HG02970 (cell line): Measurements from ENCODE around the gene HS2ST1.
"Not testable (repeated sequence)": the region's sequence is repeated elsewhere in the genome, so short reads cannot be mapped to it uniquely, and the experiment has no call there.

Experiments
- ATAC-seq: cut with Tn5 transposase; IDR thresholded peaks from one replicate; pipeline ENCODE4 v1.9.1; 2021; ENCODE audit warnings: mild to moderate bottlenecking, moderate library complexity, moderate number of reproducible peaks; ENCODE audit not compliant: unreplicated experiment, low FRiP score

The HS2ST1 gene

GRCh38 chr1:87004857-87005256 is 90.4 kb downstream of the HS2ST1 start:
- ATAC-seq: no peak

GRCh38 chr1:87007323-87007722 is 92.9 kb downstream of the HS2ST1 start:
- ATAC-seq: no peak

DNA sequence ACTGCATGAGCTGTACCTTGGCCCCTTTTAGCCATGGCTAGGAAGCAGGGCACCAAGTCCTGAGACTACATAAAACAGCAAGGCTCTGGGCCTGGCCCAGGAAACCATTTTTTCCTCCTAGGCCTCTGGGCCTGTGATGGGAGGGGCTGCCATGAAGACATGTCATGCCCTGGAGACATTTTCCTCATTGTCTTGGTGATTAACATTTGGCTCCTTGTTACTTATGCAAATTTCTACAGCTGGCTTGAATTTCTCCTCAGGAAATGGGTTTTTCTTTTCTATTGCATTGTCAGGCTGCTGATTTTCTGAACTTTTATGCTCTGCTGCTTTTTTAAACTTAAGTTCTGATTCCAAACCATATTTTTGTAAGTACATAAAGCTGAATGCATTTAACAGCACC is 99.0 kb downstream of the HS2ST1 start:
- ATAC-seq: not testable (repeated sequence)

DNA sequence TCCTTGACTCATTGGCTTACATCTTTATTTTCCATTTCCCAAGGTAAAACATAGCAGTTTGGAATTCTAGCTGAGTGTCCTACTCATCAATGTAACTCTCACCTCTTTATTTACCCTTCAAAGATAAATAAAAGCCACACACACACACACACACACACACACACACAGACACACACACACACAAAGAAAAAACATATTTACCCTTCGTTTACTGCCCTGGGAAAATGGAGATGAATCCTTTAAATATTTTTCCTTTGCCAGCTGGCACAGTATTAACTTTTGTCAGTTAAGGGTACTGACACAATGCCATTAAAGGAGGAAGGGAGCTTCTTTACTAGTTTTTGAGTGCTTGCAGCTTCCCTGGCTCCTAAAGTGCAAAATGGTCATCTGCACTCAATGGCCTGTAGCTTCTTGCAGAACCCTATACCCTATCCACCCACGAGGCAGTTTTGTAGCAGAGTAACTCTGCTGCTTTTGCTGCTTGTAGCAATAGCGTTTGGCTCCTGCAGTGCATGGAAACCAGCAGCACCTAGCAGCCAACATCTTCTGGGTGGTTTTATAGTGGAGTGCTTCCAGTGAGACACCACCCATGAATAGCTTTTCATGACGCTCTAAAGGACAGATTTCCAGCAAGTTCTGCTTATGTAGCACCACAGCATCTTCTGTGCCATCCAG is 103.7 kb downstream of the HS2ST1 start:
- no peak for ATAC-seq

DNA sequence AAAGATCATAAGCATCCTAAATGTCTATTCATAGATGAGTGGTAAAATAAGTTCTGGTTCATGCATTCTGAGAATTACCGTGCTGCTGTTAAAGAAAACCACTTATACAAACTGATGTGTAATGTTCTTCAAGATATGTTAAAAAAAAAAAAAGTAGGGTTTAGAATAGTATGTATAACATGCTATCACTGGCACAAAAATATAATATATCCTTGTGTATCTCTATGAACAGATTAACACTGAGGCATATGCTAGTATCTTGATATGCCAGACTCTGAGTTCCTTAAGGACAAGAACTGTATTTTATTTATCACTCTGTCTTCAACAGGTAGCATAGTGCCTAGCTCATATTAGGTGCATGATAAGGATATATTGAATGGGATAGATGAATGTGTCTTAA is 108.9 kb downstream of the HS2ST1 start:
- ATAC-seq: no peak

GRCh38 chr1:87024936-87025540 is 110.6 kb downstream of the HS2ST1 start:
- no peak for ATAC-seq

GRCh38 chr1:87027561-87027960 is 113.1 kb downstream of the HS2ST1 start:
- ATAC-seq: not testable (repeated sequence)

GRCh38 chr1:87028576-87028975 is 114.1 kb downstream of the HS2ST1 start:
- ATAC-seq: no peak

DNA sequence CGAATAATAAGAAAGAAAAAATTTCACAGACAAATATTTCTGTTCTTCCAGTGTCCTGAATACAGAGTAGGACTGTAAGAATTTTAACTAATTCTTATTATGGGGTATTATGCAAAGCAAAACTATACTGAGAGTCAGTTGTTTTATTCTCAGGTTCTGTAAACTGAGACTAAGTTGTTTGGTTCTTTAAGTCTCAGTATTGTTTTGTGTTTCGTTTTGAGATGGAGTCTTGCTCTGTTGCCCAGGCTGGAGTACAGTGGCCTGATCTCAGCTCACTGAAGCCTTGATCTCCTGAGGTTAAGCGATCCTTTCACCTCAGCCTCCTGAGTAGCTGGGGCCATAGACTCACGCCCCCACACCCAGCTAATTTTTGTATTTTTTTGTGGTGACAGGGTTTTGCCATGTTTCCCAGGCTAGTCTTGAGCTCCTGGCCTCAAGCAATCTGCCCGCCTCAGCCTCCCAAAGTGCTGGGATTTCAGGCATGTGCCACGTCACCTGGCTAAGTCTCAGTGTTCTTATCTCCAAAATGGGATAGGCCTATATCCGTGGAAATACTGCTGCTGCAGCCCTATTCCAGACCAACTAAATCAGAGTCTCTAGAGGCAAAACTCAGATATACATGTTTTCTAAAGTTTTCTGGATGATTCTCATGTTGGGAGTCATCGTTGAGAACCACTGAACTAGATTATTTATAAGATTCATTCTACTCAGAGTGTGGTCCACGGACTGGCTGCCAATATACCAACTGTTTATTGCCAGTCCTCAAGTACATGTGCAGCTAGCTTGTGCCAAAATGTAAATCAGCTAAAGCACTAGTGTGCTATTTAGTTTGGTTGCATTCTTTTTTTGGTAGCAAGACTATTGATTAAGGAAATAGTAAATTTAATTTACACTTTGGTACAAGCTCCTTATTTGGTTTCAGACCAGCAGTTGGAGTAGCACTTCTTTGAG is 116.6 kb downstream of the HS2ST1 start:
- no peak for ATAC-seq

DNA sequence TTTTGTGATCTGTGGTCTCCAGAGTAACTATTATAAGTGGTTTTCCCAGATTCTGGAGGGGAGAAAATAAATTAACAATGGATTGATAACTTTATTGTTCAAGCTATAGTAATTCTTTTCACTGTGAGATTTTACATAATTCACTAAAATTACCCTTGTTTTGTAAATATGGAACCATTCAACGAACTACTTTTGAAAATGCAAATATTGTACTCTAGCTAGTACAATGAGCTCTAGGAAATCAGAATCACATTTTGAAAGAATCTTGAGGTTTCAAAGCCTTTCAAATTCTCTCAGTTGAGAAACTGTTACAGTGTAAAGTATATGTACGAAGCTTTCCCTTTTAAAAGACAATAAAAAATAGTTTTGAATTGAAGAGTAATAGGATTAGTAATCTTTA is 119.9 kb downstream of the HS2ST1 start:
- no peak for ATAC-seq

GRCh38 chr1:87039096-87039495 is 124.7 kb downstream of the HS2ST1 start:
- ATAC-seq: no peak

DNA sequence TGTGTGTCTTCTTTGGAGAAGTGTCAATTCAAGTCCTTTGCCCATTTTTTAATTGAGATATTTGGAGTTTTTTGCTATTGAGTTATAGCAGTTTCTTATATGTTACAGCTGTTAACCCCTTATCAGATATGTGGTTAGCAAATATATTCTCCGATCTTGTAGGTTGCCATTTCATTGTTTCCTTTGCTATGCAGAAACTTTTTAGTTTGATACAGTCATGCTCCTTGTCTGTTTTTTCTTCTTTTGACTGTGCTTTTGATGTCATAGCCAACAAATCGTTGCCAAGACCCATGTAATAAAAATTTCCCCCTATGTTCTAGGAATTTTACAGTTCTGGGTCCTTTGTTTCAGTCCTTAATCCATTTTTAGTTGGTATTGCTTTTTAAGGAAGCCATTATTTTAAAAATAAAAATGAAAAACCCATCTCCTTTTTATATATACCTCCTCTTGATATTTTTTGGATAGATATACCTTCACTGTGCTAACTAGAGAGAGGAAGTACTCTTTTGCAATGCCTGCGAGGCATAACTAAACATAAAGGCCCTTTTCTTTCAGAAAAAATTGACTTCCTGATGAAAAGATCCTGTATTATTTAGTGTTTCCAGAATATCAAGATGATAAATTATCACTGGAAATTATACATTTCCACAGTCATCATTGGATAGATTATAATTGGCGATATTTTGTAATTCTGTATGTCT is 127.8 kb downstream of the HS2ST1 start:
- no peak for ATAC-seq

- no peak for ATAC-seq
Measured at GRCh38 chr1:87044424-87044823, 130.0 kb downstream of the HS2ST1 start.

DNA sequence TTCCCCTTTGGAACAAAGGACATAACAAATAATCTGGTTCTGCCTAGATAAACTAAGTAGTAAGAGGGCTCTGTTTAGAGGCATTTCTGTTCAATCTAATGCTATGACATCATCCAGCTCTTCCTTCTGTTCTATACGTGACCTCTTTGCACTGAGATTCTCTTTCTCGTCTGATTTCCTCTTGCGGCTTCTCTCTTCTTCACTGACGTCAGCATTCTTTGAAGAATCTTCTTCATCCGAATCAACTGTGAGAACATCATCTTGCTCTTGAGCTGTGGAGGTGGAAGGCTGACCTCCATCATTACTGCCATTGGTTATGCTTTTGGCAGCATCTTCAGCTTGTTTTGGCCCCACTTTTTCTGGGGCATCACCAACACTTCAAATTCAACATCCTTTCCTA is 130.4 kb downstream of the HS2ST1 start:
- no peak for ATAC-seq

- no peak for ATAC-seq
Measured at GRCh38 chr1:87045761-87046304, 131.4 kb downstream of the HS2ST1 start.

- ATAC-seq: no peak
Measured at GRCh38 chr1:87046951-87047350, 132.5 kb downstream of the HS2ST1 start.

- ATAC-seq: no peak
Measured at GRCh38 chr1:87048237-87048636, 133.8 kb downstream of the HS2ST1 start.

- no peak for ATAC-seq
Measured at GRCh38 chr1:87051965-87052364, 137.5 kb downstream of the HS2ST1 start.

GRCh38 chr1:87052400-87052799 is 138.0 kb downstream of the HS2ST1 start:
- ATAC-seq: no peak

DNA sequence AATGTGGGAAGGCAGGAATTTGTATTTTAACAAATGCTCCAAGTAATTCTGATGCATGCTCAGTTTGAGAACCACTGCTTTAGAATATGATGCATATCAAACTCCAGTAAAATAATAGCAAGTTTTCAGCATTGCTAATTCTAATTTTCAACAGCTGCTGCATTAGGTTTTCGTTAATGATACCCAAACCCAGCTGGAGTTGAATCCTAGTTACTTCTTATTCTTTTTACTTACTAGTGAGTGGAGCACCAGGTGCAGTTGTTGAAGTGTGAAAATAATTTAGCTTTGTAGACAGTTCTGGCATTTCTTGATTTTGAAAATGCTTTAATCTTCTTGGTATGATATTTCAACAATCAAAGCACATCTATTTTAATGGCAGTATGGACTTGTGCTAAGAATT is 138.5 kb downstream of the HS2ST1 start:
- no peak for ATAC-seq
